Islet of Langerhans (tissue), 1 donor: Measurements from ENCODE around the gene BRD4.

Source experiments
- FAIRE-seq: peaks from one replicate; lab custom pipeline; 2011; peaks lifted over from hg19 to GRCh38; lab: Jason Lieb, UNC

The BRD4 gene

GRCh38 chr19:15265214-15265849 lies 67.0 kb downstream of the BRD4 start:
- FAIRE-seq = no peak

GRCh38 chr19:15264933-15265206 lies 67.5 kb downstream of the BRD4 start:
- no peak for FAIRE-seq

- no peak for FAIRE-seq
Observed at GRCh38 chr19:15264061-15264932, 68.0 kb downstream of the BRD4 start.

GRCh38 chr19:15263361-15263985 lies 68.9 kb downstream of the BRD4 start:
- FAIRE-seq = no peak

- no peak for FAIRE-seq
Observed at GRCh38 chr19:15262011-15262410, 70.3 kb downstream of the BRD4 start.

- FAIRE-seq = no peak
Observed at GRCh38 chr19:15260939-15261338, 71.4 kb downstream of the BRD4 start.

- FAIRE-seq = no peak
Observed at GRCh38 chr19:15259907-15260306, 72.4 kb downstream of the BRD4 start.

- FAIRE-seq = no peak
Observed at GRCh38 chr19:15257782-15258181, 74.6 kb downstream of the BRD4 start.

GRCh38 chr19:15256708-15257331 lies 75.5 kb downstream of the BRD4 start:
- FAIRE-seq = no peak

- FAIRE-seq = no peak
Observed at GRCh38 chr19:15255359-15255990, 76.9 kb downstream of the BRD4 start.

- no peak for FAIRE-seq
Observed at GRCh38 chr19:15254547-15254946, 77.8 kb downstream of the BRD4 start.

GRCh38 chr19:15253513-15253912 lies 78.8 kb downstream of the BRD4 start:
- FAIRE-seq = no peak

- FAIRE-seq = no peak
Observed at GRCh38 chr19:15253061-15253460, 79.3 kb downstream of the BRD4 start.

- no peak for FAIRE-seq
Observed at GRCh38 chr19:15252398-15253018, 79.8 kb downstream of the BRD4 start.

GRCh38 chr19:15251749-15252397 lies 80.5 kb downstream of the BRD4 start:
- no peak for FAIRE-seq

- no peak for FAIRE-seq
Observed at GRCh38 chr19:15251010-15251748, 81.2 kb downstream of the BRD4 start.

GRCh38 chr19:15250640-15250993 lies 81.7 kb downstream of the BRD4 start:
- FAIRE-seq = no peak

GRCh38 chr19:15249972-15250639 lies 82.2 kb downstream of the BRD4 start:
- FAIRE-seq = no peak

GRCh38 chr19:15249528-15249874 lies 82.8 kb downstream of the BRD4 start:
- no peak for FAIRE-seq
